B cell (primary cell): Measurements from ENCODE around the gene ENO2. TPM values are rescaled to one million over a fixed set of nuclear protein-coding genes. Genes with fewer than 3 reads are reported as not detected.
A peak's percentile ranks its signal among the peaks of the same experiment; 100 is the strongest.

Experiments used
- ATAC-seq: fragments of 200-7000 bp; cut with Tn5 transposase; one replicate; pipeline ENCODE4 v1.10.0; 2021; ENCODE audit warnings: low read depth, mild to moderate bottlenecking, moderate number of reproducible peaks, moderate library complexity
- CTCF ChIA-PET: fragments of 350-600 bp; sonication (Branson Sonifier 250); formaldehyde crosslinking; loops from one replicate; lab custom pipeline; 2021; ENCODE audit warnings: antibody characterized with exemption, inconsistent platforms; lab: Charles Lee
- POLR2A ChIA-PET: fragments of 350-600 bp; sonication (Branson Sonifier 250); formaldehyde crosslinking; loops from one replicate; lab custom pipeline; 2021; ENCODE audit warnings: antibody characterized with exemption; lab: Charles Lee
- DNase-seq: peaks from one replicate; pipeline ENCODE4 v3.0.0; 2013
- H2AFZ ChIP-seq: 2 replicates; pipeline ENCODE4 v1.6.1; 2012; ENCODE audit warnings: mild to moderate bottlenecking, low read depth, low read length; ENCODE audit not compliant: insufficient read depth, poor library complexity, severe bottlenecking
- H3K27ac ChIP-seq, 2 donors: 1 replicate in 1 of 2; 2 replicates in 1 of 2; pipeline ENCODE4 v1.5.1; 2012 to 2013; ENCODE audit warnings: low read length in 2 of 2, mild to moderate bottlenecking in 2 of 2, moderate library complexity in 1 of 2
- H3K27me3 ChIP-seq, 4 experiments: fragments of 200-600 bp in 1 of 4; sonication (generic) in 1 of 4; replicated peaks in 1 of 4; 1 replicate in 2 of 4; 2 replicates in 2 of 4; pipeline versions ENCODE4 v1.6.1 to v1.7.0; 2013 to 2016; ENCODE audit warnings: low read length in 3 of 4, mild to moderate bottlenecking in 2 of 4, mixed read lengths in 1 of 4, moderate library complexity in 1 of 4; ENCODE audit not compliant: insufficient read depth in 4 of 4, control insufficient read depth in 3 of 4; ENCODE audit errors: control extremely low read depth in 1 of 4
- H3K36me3 ChIP-seq, 2 experiments: replicated peaks in 1 of 2; 1 replicate in 1 of 2; 2 replicates in 1 of 2; pipeline versions ENCODE4 v1.6.1 to v1.7.1; 2013; ENCODE audit warnings: low read length in 1 of 2; ENCODE audit not compliant: insufficient read depth in 2 of 2, control insufficient read depth in 1 of 2; ENCODE audit errors: control extremely low read depth in 1 of 2, extremely low read depth in 1 of 2
- H3K4me1 ChIP-seq, 2 donors: fragments of 200-600 bp in 1 of 2; sonication (generic) in 1 of 2; 1 replicate in 1 of 2; 2 replicates in 1 of 2; pipeline versions ENCODE4 v1.5.1 to v1.6.1; 2013 to 2017; ENCODE audit warnings: low read length in 2 of 2; ENCODE audit not compliant: control insufficient read depth in 2 of 2, insufficient read depth in 2 of 2
- H3K4me2 ChIP-seq: replicated peaks from 2 replicates; pipeline ENCODE3; 2012; ENCODE audit warnings: mild to moderate bottlenecking, low read depth, low read length; ENCODE audit not compliant: poor library complexity, severe bottlenecking
- H3K4me3 ChIP-seq, 5 experiments: fragments of 200-600 bp in 1 of 5; sonication (generic) in 1 of 5; 1 replicate in 3 of 5; 2 replicates in 2 of 5; pipeline versions ENCODE4 v1.5.1 to v1.7.0; 2011 to 2016; ENCODE audit warnings: low read length in 4 of 5, mild to moderate bottlenecking in 4 of 5, low read depth in 2 of 5, control low read depth in 1 of 5, moderate library complexity in 1 of 5; ENCODE audit not compliant: insufficient read depth in 1 of 5; ENCODE audit errors: control extremely low read depth in 1 of 5, extremely low read depth in 1 of 5
- H3K79me2 ChIP-seq: fragments of 200-600 bp; sonication (generic); one replicate; pipeline ENCODE4 v1.6.0; 2016; ENCODE audit warnings: low read length; ENCODE audit not compliant: control insufficient read depth, insufficient read depth
- H3K9ac ChIP-seq: fragments of 200-600 bp; sonication (generic); 2 replicates; pipeline ENCODE4 v1.6.1; 2017; ENCODE audit warnings: mild to moderate bottlenecking, low read length, moderate library complexity
- H3K9me3 ChIP-seq, 3 donors: one replicate each; pipeline versions ENCODE4 v1.6.1 to v1.7.1; 2013; ENCODE audit warnings: low read length in 2 of 3; ENCODE audit not compliant: control insufficient read depth in 2 of 3, insufficient read depth in 1 of 3; ENCODE audit errors: control extremely low read depth in 1 of 3
- H4K20me1 ChIP-seq: 2 replicates; pipeline ENCODE4 v1.6.0; 2012; ENCODE audit warnings: mild to moderate bottlenecking, low read length; ENCODE audit not compliant: insufficient read depth, control insufficient read depth, poor library complexity, severe bottlenecking
- H3K27ac Mint-ChIP-seq: one replicate; pipeline ENCODE4 v1.8.0; 2021; ENCODE audit warnings: mixed read lengths
- H3K27me3 Mint-ChIP-seq: one replicate; pipeline ENCODE4 v1.8.0; 2021; ENCODE audit warnings: mixed read lengths
- H3K4me1 Mint-ChIP-seq: one replicate; pipeline ENCODE4 v1.8.0; 2021; ENCODE audit warnings: mixed read lengths
- H3K4me3 Mint-ChIP-seq: one replicate; pipeline ENCODE4 v1.8.0; 2021; ENCODE audit warnings: mixed read lengths
- H3K9me3 Mint-ChIP-seq: one replicate; pipeline ENCODE4 v1.8.0; 2022; ENCODE audit warnings: mixed read lengths; ENCODE audit not compliant: insufficient read depth
- CTCF ChIP-seq: fragments of 200-600 bp; IDR thresholded peaks from one replicate; pipeline ENCODE4 v1.8.0; 2022; ENCODE audit warnings: antibody characterized with exemption, mild to moderate bottlenecking
- EZH2 ChIP-seq: IDR thresholded peaks from 2 replicates; pipeline ENCODE4 v1.6.1; 2012; ENCODE audit warnings: borderline replicate concordance, low read depth, mild to moderate bottlenecking, moderate library complexity, low read length; ENCODE audit not compliant: insufficient read depth, poor library complexity, severe bottlenecking
- WGBS: methylation state at CpG from one replicate; pipeline ENCODE4 v1.1.5; 2013; ENCODE audit warnings: missing lambda C conversion rate; ENCODE audit not compliant: insufficient coverage; 5-methylcytosine and 5-hydroxymethylcytosine counted together
- intact Hi-C: fragments of 100-400 bp; cut with micrococcal nuclease; formaldehyde crosslinking; loops from one replicate; pipeline ENCODE4 v1.10.0; 2022
- polyA plus RNA-seq: library from polyadenylated mRNA; depleted of rRNA; stranded (reverse); fragments of >200 nt; gene quantifications from 2 replicates; pipeline ENCODE4 v1.2.3, GENCODE V29; 2012
- total RNA-seq, 2 donors: library from RNA; stranded (reverse); fragments of 120-200 nt in 1 of 2; gene quantifications; 1 replicate in 1 of 2; 2 replicates in 1 of 2; pipeline versions ENCODE4 v1.2.3 to v1.2.4, GENCODE V29; 2013 to 2022

Gene ENO2
- total and polyA plus RNA-seq, 2 donors (not counting 1 experiment from before 2014, with no cell fraction given) = 42.5 to 55.3 TPM

DNA sequence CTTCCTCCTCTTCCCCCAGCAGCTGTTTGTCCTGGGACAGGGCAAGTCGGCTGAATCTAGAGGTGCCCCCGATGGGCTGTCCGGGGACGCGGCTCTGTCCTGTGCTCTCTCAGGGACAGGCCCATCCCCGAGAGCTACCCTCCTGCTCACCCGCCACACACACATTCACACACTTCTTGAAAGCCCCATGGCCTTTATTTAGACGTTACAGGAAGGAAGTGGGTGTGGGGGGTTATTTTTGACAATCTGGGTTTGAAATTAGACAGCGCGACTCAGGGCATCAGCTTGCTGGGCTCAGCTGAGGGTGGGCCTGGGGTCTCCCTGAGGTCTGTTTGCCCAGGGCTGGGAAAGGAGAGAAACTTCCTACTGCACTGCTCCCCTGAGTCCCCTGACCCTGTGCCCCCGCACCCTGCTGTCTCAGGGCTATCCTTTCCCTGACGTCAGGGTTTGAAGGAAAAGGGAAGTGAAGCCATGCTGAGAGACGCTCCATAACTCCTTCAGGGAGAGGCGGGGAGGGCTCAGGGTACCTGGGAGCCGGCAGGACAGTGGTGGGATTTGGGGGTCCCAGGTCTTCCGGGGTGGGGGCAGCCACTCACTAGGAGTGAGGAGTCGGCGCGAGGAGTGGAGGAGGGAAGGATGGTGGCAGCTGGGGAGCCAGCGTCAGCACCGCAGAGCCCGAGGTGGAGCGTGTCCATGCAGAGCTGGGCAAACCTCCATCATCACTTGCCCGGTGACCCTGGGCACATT is 44.9 kb downstream of the ENO2 start:
- Mint-ChIP-seq H3K27me3 (no peaks in the 10 kb centered on the region), H3K27ac (peak overlapping the region; percentile 98), H3K9me3 (no peaks in the 10 kb centered on the region), H3K4me3 (peak overlapping the region; percentile 91), H3K4me1 (peaks cover 93% of the 10 kb centered on the region)
- H3K27me3 ChIP-seq = no peaks in the 10 kb centered on the region
- DNase-seq (peak; percentile 90), ATAC-seq (peak; percentile 60)
- peaks cover 95 to 98% of the 10 kb centered on the region in 2 donors for H3K4me1 ChIP-seq
- peaks cover 32% of the 10 kb centered on the region for H4K20me1 ChIP-seq
- intact Hi-C loops = loop anchor here (1.0 kb wide), 1 partner anchor 8 kb away; the partner anchor contains the start of gene PTPN6
- H2AFZ ChIP-seq = peak overlapping the region; percentile 38
- CTCF ChIA-PET = interaction anchor here (0.6 to 13.5 kb wide), 10 partner anchors 9 to 206 kb away, joined by 3 to 944 read pairs (median 6); partner anchors contain the start of genes C12orf57, MLF2, PTPN6 and RNU7-1
- H3K4me3 ChIP-seq = peak overlapping the region; percentile 40 to 57 (median 46)
- peaks cover 0 to 78% of the 10 kb centered on the region in 2 experiments for H3K36me3 ChIP-seq
- H3K9ac ChIP-seq = peak overlapping the region; percentile 69
- WGBS = 16% methylated on average over 13 of the region's 24 CpGs
- TF ChIP-seq EZH2 (no peak), CTCF (no peak)
- peak overlapping the region; percentile 92 for H3K4me2 ChIP-seq
- peaks cover 62% of the 10 kb centered on the region for H3K79me2 ChIP-seq
- no peaks in the 10 kb centered on the region for H3K9me3 ChIP-seq
- peak overlapping the region; percentile 95 to 99 for H3K27ac ChIP-seq
- POLR2A ChIA-PET = interaction anchor here (0.6 to 18.2 kb wide), 10 partner anchors 10 to 658 kb away, joined by 3 to 662 read pairs (median 4); partner anchors contain the start of genes C12orf57, ENO2, PTPN6 and RNU7-1
